ENCODE measurements around the gene OR2F2.

OR2F2 gene, protein sequence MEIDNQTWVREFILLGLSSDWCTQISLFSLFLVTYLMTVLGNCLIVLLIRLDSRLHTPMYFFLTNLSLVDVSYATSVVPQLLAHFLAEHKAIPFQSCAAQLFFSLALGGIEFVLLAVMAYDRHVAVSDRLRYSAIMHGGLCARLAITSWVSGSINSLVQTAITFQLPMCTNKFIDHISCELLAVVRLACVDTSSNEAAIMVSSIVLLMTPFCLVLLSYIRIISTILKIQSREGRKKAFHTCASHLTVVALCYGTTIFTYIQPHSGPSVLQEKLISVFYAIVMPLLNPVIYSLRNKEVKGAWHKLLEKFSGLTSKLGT

DNA sequence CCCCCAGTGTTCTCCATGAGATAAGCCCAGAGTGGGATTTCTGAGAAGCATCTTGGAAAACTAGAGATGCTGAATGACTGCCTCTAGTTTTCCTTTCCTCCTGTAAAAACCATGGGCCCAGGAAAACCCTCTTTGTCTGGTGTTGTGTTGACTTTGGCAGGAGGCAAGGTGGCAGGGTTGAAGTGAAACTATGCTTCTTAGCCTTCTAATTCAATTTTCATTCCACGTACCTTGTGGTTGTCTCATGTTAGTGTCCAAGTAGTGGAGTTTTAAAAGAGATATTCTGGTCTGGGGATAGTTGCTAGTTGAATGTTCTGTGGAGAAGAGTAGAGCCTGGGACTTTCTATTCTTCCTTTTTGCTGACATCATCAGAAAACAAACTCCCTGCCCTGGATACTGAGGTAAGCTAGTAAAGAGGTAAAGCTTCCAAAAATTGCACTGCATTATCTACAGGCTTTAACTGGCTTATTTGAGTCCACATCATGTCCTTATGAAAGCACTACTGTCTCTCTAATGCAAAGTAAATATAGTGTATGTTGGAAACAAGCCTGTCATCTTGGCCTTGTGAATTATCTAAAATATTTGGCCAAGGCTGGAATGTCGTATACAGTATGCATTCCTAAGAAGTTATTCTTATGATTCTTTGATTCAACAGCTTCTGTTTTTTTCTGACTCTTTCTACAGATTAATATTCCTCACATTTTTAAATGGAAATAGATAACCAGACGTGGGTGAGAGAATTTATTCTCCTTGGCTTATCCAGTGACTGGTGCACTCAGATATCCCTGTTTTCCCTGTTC is at the start of gene OR2F2:
OR2F2 (plus strand) TSS at position 708 of the 800 bp plus-strand sequence; CDS start at position 708, 0 bp downstream.
- DNase-seq (ENCODE audit: low read depth, low spot score): no peak

DNA sequence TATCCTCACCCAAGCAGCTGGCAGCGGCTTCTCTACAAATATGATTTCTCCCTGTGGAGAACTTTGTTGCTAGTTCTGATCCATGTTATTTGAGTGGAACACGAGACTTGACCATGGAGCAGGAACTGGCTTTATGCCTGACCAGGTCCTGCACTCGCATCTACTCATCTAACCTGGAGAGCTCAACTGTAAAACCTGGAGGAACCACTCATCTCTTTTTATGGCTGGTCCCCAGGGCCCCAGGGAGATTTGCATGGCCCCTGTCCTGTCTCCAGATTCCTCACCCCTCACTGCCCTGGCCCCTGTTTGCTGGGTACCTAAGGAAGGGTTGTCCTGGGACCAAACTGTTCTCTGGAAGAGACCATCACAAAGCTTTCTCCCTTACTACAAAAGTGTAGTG is 49.1 kb upstream of the OR2F2 start:
- DNase-seq (ENCODE audit: low read depth, low spot score): no peak

DNA sequence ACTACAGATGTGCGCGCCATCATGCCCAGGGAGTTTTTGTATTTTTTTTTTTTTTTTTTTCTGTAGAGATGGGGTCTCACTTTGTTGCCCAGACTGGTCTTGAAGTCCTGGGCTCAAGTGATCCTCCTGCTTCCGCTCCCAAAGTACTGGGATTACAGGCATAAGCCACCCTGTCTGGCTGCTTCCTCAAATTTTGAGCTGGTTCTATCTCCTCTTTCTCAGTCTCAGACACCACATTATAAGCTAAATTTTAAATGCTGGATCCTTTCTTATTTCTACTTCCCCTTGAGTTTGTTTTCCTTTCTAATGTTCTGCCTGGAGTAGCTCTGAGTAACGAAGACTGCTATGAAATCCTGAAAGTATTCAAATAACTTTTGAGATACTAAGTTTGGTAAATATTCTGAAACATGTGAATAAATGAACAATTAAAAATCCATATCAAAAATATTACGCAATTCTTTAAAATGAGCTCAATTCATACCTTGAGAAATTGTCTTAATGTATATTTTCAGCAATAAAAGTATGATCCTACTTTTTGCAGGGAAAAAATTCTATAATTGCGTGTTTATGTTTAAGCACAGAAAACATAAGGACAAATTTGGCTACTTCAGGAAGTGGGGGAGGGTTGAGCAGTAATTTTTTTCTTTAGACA is 48.1 kb upstream of the OR2F2 start:
- no peak for DNase-seq (ENCODE audit: low read depth, low spot score)

DNA sequence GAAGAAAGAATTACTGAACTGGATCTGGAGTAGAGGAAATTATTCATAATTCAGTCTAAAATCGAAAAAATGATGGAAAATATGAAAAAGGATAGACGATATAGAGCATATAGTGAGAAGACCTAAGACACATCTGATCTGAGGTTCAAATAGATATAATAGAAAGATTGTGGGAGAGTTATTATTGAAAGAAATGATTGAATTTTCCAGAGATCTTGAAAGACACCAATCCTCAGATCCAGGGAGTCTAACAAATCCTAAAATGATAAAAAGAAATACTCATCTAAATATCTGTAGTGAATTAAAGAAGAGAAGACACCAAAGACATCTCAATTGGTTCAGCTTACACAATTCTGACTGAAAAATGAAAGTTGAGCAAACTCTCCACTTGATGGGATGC is 46.0 kb upstream of the OR2F2 start:
- no peak for DNase-seq (ENCODE audit: low read depth, low spot score)

DNA sequence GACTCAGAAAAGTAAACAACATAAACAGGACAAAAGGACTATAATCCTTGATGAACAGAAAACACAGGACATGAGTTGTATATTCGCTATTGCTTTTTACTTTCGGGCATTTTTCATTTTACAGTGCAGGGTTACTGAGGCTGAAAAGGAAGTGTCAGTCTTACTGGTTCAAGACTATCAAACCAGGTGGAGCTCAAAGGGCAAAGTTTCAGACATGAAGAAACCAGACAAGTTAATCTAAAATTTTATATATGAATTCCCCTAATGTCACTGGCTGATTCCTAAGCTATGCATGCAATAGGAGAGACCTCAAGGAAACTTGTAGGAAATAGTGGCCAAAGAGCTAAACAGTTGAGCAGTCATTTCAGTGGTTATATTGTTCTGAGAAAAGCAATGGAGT is 44.5 kb upstream of the OR2F2 start:
- DNase-seq (ENCODE audit: low read depth, low spot score): no peak

DNA sequence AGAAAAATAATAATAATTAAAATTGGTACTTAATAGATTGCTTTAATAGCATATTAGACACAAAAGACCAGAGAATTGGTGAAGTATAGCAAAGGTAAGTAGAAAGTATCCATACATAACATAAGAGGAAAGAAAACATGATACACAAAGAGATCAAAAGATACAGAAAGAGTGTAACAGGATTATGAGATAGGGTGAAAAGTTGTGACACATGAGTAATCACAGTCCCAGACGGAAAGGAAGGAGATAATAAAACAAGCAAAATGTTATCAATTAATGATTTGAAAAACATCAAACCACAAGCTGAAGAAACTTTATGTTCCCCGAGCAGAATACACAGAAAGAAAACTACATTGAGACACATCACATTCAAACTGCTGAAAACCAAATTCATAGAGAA is 43.6 kb upstream of the OR2F2 start:
- DNase-seq (ENCODE audit: low read depth, low spot score): no peak

DNA sequence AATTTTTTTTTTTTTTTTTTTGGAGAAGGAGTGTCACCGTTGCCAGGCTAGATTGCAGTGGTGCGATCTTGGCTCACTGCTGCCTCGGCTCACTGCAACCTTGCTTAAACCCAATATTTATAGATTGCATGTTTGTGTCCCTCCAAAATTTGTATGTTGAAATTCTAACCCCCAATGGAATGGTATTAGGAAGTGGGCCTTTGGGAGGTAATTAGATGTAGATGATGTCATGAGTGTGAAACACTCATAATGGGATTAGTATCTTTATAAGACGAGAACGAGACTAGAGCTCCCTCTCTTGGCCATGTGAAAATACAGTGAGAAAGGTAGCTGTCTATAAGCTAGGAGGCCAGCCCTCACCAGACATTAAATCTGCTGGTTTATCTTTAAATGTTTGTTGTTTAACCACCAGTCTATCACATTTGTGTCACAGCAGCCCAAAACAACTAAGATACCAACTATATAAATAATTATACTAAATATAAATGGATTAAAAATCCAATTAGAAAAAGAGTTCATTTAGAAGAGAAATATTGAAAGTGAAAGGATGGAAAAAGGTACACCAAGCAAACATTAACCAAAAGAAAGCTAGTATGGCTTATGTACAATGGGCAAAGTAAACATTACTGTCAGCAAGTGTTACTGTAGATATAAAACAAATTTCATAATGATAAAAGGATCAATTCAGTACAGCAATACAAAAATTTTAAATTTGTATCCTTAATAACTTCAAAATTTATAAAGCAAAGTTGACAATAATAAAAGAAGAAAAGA is 42.3 kb upstream of the OR2F2 start:
- DNase-seq (ENCODE audit: low read depth, low spot score): no peak

DNA sequence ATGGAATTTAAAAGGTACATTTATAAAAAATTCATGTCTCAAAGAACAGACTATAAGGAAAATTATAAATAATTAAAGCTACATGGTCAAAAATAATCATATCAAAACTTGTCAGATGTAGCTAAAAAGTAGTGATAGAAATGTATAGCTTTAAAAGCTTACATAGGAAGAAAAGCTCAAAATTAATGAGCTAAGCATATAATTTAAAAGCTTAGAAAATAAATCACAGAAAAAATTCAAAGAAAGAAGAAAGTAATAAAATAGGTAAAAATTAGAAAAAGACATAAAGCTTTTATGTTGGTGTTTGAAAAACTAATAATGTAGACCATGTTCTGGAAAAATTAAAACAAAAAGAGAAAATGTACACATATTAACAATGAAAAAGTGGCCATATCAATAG is 38.4 kb upstream of the OR2F2 start:
- no peak for DNase-seq (ENCODE audit: low read depth, low spot score)

DNA sequence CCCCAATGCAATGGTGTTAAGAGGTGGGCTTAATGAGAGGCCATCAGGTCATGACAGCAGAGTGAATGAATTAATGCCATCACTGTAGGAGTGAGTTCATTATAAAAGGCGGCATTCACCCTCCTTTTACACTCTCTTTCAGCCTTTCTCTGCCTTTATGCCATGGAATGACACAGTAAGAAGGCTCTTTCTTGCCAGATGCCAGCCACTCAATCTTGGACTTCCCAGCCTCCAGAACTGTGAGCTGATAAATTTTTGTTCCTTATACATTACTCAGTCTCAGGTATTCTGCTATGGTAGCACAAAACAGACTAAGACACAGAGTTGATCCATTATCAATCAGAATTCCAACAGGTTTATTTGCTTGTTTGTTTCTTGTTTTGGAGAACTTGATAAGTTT is 36.2 kb upstream of the OR2F2 start:
- no peak for DNase-seq (ENCODE audit: low read depth, low spot score)

DNA sequence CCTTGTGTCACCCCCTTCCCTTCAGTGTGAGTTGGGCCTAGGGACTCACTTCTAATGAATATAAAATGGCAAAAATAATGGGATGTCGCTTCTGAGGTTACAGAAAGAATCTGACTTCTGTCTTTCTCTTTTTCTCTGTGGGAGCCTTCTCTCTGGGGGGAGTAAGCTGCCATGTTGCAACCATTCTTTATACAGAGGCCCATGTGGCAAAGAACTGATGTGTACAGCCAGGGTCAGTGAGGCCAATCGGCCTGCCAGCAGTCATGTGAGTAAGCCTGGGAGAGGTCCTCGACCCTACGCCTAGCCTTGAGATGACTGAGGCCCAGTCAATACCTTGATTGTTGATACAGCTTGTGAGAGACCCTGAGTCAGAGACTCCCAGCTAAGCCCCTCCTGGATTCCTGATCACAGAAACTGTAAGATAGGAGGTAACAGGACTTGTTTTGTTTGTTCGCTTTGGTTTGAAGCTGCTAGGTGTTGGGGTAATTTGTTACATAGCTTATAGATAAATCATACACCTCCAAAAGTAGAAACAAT is 34.7 kb upstream of the OR2F2 start:
- no peak for DNase-seq (ENCODE audit: low read depth, low spot score)

DNA sequence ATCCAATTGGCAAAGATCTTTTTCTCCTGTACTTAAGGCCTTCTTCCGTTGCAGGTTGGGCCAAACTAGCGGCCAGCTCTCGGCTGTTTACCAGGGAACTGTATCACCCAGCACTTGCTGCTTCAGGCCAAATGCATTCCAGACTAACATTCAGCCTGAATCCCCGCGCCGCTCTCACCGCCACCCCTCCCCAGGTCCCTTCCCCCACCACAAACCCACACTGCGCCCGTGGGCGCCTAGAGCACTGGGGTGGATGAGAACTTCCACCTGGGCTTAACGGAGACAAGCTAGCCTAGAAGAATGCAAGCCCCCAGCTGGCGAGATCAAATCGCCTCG is 33.7 kb upstream of the OR2F2 start:
- no peak for DNase-seq (ENCODE audit: low read depth, low spot score)

DNA sequence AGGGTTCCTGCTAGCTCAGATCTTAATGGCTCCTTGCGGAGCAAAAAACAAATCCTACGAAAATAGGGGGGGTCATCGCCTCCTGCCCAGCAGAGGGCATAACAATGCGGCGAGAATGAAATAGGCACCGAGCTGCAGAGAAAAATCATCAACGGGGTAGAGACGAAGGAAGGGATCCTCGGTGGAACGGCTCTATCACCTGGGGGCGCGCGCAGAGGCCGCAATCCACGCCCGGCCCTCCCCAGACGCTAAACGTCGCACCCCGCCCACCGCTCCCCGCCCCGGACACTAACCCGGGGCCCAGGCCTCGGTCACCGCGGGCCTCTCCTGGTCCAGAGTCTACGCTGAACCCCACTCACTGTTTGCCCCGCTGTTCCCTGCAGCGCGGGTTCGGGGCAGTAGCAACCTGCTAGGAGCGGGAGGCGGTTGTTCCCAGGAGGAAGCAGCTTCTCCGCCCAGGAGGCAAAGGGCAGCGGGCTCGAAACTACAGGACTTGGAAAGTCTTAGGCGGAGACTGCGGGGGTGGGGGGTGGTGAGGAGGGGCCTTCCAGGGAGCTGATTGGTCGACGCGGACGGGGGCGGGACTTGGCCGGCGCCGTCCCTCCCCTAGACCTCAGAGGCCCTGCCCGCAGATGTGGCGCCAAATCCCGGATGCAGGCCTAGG is 33.2 kb upstream of the OR2F2 start, which contains the start of gene TCAF1:
TCAF1 (minus strand) TSS at position 509 of the 664 bp plus-strand sequence. CDS start 25,568 bp downstream, outside the sequence.
- no peak for DNase-seq (ENCODE audit: low read depth, low spot score)

DNA sequence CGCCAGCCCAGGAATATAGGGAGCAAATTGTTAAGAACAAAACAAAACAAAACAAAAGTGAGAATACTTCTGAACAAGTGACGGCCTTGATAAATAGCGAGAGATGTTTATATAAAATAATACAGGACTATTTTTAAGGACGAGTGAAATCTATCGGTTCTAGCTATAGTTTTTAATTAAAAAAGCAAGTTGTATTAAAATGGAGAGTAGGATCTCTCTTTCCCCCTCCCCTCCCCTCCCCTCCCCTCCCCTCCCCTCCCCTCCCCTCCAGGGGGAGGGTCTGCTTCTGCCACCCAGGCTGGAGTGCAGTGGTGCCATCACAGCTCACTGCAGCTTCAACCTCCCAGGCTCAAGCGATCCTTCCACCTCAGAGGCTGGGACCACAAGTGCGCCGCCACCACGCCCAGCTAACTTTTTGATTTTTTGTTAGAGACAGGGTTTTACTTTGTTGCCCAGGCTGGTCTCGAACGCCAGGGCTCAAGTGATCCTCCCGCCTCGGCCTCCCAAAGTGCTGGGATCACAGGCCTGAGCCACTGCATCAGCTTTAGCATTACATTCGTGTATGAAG is 32.6 kb upstream of the OR2F2 start:
- no peak for DNase-seq (ENCODE audit: low read depth, low spot score)

DNA sequence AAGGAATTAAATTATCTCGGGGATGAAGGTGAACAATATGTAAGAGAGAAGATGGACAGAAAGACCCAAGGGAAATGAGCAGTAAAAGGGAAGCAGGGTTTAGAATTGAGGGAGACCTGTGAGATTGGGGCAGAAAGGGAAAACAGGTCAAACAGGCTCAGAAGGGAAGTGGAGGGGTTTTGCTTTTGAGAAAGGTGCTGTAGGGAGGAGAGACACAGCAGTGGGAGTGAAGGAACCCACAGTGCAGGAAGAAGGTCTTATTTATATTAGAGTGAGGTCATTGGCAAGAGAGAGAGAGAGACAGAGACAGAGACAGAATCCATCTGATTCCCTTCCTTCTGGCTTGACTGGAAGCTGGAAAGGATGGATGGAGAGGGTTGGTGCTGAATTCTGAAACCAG is 29.5 kb upstream of the OR2F2 start:
- DNase-seq (ENCODE audit: low read depth, low spot score): no peak

DNA sequence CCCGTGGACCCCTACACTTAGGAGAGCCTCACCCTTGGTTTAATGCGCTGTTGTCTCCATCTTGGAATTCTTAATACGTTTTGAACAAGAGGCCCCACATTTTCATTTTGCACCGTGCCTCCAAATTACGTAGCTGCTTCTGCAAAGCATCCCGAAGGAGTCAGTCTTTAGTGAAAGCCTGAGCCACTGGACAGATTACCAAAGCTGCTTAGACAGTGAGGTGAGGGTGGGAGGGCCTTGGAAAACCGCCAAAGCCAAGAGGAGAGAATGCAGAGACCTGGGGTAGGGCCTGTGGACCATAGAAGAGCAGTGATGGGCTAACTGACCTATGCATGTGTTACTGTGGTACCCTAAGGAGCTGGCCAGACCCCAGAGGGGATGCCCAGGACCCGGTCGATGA is 28.9 kb upstream of the OR2F2 start:
- no peak for DNase-seq (ENCODE audit: low read depth, low spot score)

DNA sequence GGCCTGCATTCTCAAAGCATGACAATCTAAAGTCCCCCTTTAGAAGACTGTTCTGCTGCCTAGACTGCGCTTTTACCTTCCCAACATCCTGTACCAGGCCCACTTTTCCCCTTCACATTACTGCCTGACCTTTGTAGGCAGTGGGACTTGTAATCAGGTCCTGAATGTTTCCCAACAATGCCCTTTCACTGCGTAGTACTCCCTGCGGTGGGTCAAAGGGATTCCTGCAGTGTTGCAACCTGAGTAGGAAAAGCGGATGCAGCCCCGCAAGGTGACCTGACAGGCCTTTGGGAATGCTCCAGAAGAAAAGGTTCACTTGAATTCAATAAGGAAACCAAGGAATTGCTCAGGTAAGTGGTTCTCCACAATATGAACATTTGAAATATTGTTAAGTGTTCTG is 28.1 kb upstream of the OR2F2 start:
- DNase-seq (ENCODE audit: low read depth, low spot score): peak; percentile 91

DNA sequence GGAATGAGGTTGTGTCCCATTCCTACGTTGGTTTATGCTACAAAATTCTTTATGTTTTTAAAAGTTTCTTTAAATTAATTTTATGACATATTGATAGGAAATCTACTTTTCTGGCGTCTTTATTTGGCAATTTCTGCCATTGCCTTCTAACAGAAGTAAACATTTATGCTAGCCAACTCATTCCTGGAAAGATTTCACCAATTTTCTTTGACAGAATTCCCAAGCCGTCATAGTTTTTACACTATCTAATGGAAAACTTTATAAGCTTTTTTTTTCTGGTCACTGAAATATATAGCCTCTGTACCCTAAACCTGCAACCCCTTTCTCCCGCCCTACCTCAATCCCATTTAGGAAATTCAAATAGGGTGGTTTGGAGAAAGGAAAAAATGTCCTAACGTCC is 26.9 kb upstream of the OR2F2 start:
- no peak for DNase-seq (ENCODE audit: low read depth, low spot score)

DNA sequence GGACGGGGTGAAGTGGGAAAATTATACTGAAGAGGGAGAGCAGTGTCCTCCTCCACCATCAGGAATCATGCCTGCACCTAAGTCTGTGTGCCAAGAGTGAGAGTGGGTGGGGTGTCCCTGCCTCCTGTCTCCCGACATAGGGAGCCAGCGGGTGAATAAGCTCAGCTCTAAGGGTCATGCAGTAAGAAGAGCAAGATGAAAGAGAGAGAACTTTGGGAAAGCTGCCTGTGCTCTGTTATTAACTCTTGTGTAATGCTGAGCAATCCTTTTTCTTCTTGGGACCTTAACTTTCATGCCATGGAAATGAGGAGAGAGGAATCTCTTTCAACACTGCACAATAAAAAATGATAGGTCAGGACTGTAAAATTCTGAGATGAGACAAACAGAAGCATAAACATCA is 25.2 kb upstream of the OR2F2 start:
- DNase-seq (ENCODE audit: low read depth, low spot score): no peak

DNA sequence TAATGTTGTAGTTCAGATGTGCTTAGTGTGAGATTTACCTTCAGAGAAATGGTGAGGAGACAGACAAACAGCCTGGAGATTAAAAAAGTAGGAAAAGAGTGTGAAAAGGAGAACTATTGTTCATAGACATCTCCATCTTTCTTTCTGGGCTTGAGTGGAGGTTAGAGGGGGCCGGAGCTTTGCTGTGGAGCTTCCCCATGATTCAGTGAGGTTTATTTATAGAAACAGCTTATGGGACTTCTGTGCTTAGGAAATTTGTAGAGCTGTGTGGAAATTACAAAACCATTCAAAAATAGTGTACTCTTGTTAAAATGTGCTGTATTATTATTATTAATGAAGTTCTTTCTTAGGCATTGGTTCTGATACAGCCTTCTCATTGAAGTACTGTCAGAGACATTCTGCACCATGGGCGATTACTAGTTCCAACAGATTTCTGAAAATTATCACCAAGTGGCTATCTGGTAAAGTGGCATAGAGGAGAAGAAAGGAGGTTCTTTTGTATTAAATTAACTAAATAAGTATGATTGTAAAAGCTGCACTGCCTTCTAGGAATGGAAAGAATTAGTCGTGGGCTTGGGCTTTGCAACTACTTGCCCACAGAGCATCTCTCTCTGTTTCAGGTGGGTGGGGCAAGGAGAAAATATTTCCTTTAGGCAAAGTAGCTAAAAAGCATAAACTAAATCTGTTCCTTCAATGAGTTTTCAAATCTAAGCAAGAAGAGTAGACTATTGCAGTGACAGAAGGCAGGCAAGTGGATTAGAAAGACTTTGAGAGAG is 24.4 kb upstream of the OR2F2 start:
- DNase-seq (ENCODE audit: low read depth, low spot score): no peak
